GM18519 (cell line): Measurements from ENCODE around the gene IRX4.
"Not testable (repeated sequence)": the region's sequence is repeated elsewhere in the genome, so short reads cannot be mapped to it uniquely, and the experiment has no call there.

Source experiments
- ATAC-seq: cut with Tn5 transposase; IDR thresholded peaks from one replicate; pipeline ENCODE4 v1.9.1; 2021; ENCODE audit warnings: mild to moderate bottlenecking, moderate library complexity; ENCODE audit not compliant: unreplicated experiment, low FRiP score

IRX4 gene

DNA sequence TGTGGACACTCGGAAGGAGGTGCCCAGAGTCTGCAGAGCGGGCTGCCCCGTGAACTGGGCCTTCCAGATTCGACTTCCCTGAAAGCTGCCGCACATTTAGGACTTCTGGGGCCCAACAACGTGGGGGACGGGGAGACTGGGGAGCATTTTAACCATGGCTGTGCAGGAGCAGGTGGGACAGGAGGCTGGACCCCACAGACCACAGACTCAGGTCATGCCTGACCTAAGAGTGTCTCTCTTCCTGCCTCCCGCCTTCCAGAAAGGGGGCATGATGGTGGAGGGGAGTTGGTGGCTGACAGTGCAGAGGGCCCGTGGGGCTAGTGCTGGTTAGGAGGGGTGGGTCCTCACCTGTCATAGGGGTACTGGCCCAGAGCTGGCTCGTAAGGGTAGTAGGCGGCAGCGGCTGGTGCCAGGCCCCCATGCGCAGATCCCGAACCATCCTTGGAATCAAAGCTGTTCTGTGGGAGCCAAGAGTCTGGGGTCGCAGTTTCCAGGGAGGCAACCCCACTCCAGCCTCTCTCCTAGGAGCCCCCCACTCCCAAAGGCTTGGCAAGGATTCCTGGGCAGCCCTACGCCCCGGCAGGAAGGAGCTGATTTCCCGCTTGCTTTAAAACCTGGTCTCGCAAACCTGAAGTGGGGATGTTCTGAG lies 2.2 kb downstream of the IRX4 start:
- no peak for ATAC-seq

GRCh38 chr5:1879292-1880263 lies 3.1 kb downstream of the IRX4 start:
- no peak for ATAC-seq

- no peak for ATAC-seq
These were observed 4.5 kb downstream of the IRX4 start for GRCh38 chr5:1878050-1878849.

GRCh38 chr5:1877103-1878049 lies 5.3 kb downstream of the IRX4 start:
- ATAC-seq = no peak

DNA sequence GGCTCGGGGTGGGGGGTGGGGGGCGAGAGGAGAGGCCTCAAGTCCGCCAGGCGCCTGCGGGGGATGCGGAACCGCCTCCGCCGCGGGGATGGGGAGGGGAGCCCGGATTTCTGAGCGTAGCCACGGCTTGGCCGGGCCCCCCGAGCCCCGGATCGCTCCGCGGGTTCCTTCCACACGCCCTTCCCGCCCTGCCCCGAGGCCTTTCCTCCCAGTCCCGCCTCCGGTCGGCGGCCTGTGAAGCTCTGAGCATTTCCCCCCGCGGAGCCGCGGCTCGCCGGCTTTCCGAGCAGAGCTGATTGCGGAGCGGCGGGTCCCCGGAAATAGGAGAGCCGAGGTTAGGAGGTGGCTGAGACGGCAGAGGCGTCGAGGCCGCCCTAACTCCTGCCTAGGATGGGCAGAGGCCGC lies 6.1 kb downstream of the IRX4 start:
- no peak for ATAC-seq

DNA sequence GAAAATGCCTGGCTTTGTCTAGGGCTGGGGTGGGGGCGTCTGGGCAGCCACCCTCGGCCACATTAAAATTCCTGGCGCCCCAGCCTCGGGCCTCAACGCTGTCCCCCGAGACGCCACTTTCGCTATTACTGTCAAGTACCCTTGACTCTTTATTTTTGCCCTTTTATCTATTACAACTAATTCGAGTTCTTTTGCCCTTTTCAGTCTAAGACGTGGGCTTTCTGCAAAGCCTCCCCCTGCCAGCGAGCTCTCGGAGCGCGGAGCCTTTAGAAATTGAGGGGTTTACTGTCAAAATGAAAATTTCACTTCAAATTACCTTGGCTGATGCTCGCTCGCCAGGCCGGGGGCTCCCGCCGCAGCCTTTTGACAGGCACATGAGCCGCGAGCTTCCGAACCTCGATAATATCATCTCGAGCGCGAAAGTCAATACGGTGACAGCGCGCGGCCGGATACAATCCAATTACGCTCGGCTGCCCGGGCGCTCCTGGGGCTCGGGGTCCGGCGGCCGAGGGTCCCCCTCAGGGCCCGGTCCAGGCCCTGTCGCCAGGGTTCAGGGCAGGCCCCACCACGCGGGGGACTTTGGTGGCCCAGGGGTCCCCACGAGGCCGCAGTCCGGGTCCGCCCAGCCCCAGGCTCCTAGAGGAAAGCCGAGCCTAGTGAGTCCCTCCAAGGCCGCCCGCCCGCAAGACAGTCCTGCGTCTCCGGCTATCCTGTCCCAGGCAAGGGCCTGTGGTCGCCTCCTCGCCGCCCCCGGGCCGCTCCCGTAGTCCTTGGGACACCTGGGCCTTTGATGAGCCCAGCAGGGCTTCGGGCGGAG lies 6.7 kb downstream of the IRX4 start:
- no peak for ATAC-seq

DNA sequence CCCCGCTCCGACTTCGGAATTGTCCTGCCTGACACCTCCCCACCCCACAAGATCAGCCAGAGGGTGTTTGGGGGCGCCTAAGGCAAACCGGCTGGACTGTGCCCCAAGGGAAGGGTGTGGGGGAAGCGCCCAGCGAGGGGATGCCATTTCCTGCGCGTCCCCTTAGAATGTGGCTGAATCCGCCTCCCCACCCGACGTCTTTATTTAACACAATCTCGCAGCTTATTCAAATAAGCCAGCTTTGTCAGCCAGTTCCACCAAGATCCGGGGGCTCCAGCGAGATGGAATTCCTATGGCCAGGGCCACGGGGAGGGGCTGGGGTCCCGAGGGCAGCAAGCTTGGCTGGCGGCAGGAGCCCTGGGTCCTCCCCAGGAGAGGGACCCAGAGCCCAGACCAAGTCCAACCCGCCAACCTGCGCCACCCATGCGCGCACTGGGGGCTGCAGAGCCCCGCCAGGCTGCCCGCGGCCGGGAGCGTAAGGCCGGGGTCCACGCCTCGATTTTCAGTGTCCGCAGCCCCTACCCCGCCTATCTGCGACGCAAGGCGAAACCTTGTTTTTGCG lies 7.4 kb downstream of the IRX4 start:
- no peak for ATAC-seq

- no peak for ATAC-seq
These were observed 7.9 kb downstream of the IRX4 start for GRCh38 chr5:1874771-1875220.

DNA sequence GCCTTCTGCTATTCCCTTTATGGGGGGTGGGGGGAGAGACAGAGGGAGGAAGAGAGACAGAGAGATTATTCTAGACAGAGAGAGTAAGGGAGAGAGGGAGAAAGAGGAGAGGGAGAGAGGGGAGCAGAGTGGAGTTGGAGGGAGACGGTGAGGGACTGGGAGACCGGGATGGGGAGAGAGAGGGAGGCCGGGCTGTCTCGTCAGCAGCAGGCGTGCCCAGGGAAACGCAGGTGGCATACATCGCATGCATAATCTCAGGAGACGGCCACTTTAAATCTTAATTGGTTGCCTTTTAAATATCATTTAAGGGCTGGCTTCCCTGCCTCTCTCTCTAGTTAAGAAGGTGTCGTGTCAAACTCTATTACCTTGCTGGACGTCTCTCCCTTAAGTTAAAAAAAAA lies 8.4 kb downstream of the IRX4 start:
- no peak for ATAC-seq

GRCh38 chr5:1873243-1873959 lies 9.3 kb downstream of the IRX4 start:
- ATAC-seq = no peak

- ATAC-seq = no peak
These were observed 11.3 kb downstream of the IRX4 start for GRCh38 chr5:1871441-1871840.

- not testable (repeated sequence) for ATAC-seq
These were observed 12.1 kb downstream of the IRX4 start for GRCh38 chr5:1870435-1871272.

DNA sequence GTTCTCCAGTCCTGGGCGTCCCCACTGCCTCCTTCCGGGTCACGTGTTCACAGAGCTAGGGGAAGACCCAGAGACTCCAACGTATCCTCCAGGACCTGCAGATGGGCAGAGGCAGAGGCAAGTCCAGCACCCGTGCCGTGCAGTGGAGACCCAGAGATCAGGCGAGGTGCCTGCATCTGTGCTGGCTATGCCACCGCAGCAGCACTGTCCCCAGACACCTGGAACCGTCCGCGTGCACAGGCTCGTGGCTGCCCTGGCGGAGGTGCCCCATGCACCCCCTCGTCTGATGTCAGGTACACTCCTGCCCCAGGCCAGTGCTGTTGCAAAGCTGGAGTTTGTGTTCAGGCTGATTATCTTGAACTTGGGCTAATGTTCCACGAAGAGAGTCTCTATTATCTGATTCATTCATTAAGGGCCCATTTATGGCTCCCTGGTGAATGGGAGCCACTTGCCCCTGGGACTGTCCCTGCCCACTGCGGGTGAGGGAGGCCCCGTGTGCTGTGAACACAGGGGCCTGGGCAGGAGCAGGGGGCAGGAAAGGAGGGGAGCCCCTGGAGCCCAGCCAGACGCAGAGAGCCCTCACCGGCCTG lies 13.7 kb downstream of the IRX4 start:
- ATAC-seq = no peak

- no peak for ATAC-seq
These were observed 14.9 kb downstream of the IRX4 start for GRCh38 chr5:1867815-1868143.

GRCh38 chr5:1867114-1867814 lies 15.5 kb downstream of the IRX4 start:
- no peak for ATAC-seq

- no peak for ATAC-seq
These were observed 16.8 kb downstream of the IRX4 start for GRCh38 chr5:1865948-1866347.
